HepG2 (cell line): ENCODE measurements around the gene SMIM38.

ENCODE experiments used
- ATF2 ChIP-seq: sonication (generic); formaldehyde crosslinking; IDR thresholded peaks from 2 replicates; pipeline ENCODE4 v1.4.0; 2020; ENCODE audit warnings: missing genetic modification reagents
- GLI4 ChIP-seq: sonication (generic); formaldehyde crosslinking; IDR thresholded peaks from 2 replicates; pipeline ENCODE4 v1.5.1; 2020; ENCODE audit warnings: missing genetic modification reagents, mild to moderate bottlenecking, moderate library complexity, borderline replicate concordance
- KDM1A ChIP-seq: IDR thresholded peaks from 2 replicates; pipeline ENCODE4 v1.6.1; 2016; ENCODE audit warnings: missing compliant biosample characterization
- TSC22D2 ChIP-seq: sonication (generic); formaldehyde crosslinking; IDR thresholded peaks from 2 replicates; pipeline ENCODE4 v1.5.1; 2020; ENCODE audit warnings: missing genetic modification reagents, mild to moderate bottlenecking, borderline replicate concordance
- YY1 ChIP-seq: IDR thresholded peaks from 2 replicates; pipeline ENCODE4 v1.6.1; 2011; ENCODE audit warnings: low read length, low read depth, moderate library complexity, mild to moderate bottlenecking; ENCODE audit not compliant: insufficient read depth, insufficient replicate concordance
- ZKSCAN1 ChIP-seq: fragments of 150-350 bp; IDR thresholded peaks from 2 replicates; pipeline ENCODE4 v1.6.1; 2014; ENCODE audit warnings: low read length
- ZNF546 ChIP-seq: sonication (generic); formaldehyde crosslinking; conservative IDR thresholded peaks from 2 replicates; pipeline ENCODE4 v1.8.1; 2023; ENCODE audit warnings: mild to moderate bottlenecking, missing genetic modification reagents

GRCh38 chr11:69194396-69194795 is 38.7 kb downstream of the SMIM38 start:
- TF ChIP-seq YY1 (no peak), GLI4 (CRISPR knock-in tag) (no peak), KDM1A (no peak), ZKSCAN1 (no peak), TSC22D2 (CRISPR knock-in tag) (no peak), ZNF546 (CRISPR knock-in tag) (no peak), ATF2 (CRISPR knock-in tag) (no peak)
